Heart left ventricle (tissue), 16 donors: ENCODE measurements around the gene BCR. TPM values are rescaled to one million over a fixed set of nuclear protein-coding genes. Genes with fewer than 3 reads are reported as not detected.

Source experiments
- ATAC-seq, 4 donors: fragments of 200-7000 bp; cut with Tn5 transposase; one replicate each; pipeline ENCODE4 v1.9.1; 2020 to 2022; ENCODE audit warnings: moderate library complexity in 4 of 4, mild to moderate bottlenecking in 3 of 4, moderate number of reproducible peaks in 1 of 4
- DNase-seq, 5 donors: peaks; one replicate each; pipeline ENCODE4 v3.0.0-alpha.2; 2020
- H3K27ac ChIP-seq, 12 donors: fragments of 200-600 bp; sonication (generic) in 4 of 12; one replicate each; pipeline versions ENCODE4 v1.5.0 to v1.8.0; 2016 to 2022; ENCODE audit warnings: mild to moderate bottlenecking in 2 of 12
- H3K27me3 ChIP-seq, 9 donors: fragments of 200-600 bp; sonication (generic) in 2 of 9; one replicate each; pipeline versions ENCODE4 v1.5.1 to v1.8.0; 2016 to 2022; ENCODE audit warnings: mild to moderate bottlenecking in 3 of 9
- H3K36me3 ChIP-seq, 9 donors: fragments of 200-600 bp; sonication (generic) in 2 of 9; one replicate each; pipeline versions ENCODE4 v1.5.0 to v1.8.0; 2018 to 2022; ENCODE audit warnings: mild to moderate bottlenecking in 2 of 9
- H3K4me1 ChIP-seq, 12 donors: fragments of 200-600 bp; sonication (generic) in 4 of 12; one replicate each; pipeline versions ENCODE4 v1.5.0 to v1.8.0; 2016 to 2022; ENCODE audit warnings: mild to moderate bottlenecking in 3 of 12
- H3K4me3 ChIP-seq, 12 donors: fragments of 200-600 bp; sonication (generic) in 4 of 12; one replicate each; pipeline versions ENCODE4 v1.5.0 to v1.8.0; 2017 to 2022; ENCODE audit warnings: mild to moderate bottlenecking in 9 of 12, moderate library complexity in 4 of 12
- H3K9me3 ChIP-seq, 12 donors: fragments of 200-600 bp; sonication (generic) in 4 of 12; one replicate each; pipeline versions ENCODE4 v1.5.0 to v1.8.0; 2016 to 2022; ENCODE audit warnings: mild to moderate bottlenecking in 1 of 12
- CTCF ChIP-seq, 12 donors: fragments of 200-600 bp; sonication (generic) in 4 of 12; IDR thresholded peaks; one replicate each; pipeline versions ENCODE4 v1.5.0 to v1.8.0; 2018 to 2022; ENCODE audit warnings: antibody characterized with exemption in 12 of 12, mild to moderate bottlenecking in 5 of 12
- POLR2A ChIP-seq, 2 donors: fragments of 450-650 bp; IDR thresholded peaks; one replicate each; pipeline ENCODE4 v1.6.1; 2017; ENCODE audit warnings: antibody characterized with exemption in 2 of 2, mild to moderate bottlenecking in 2 of 2, moderate library complexity in 2 of 2
- WGBS, 4 donors: extraction: QIAGEN DNeasy Blood & Tissue Kit in 2 of 4; methylation state at CpG; one replicate each; pipeline versions ENCODE4 v1.1.5 to v1.1.7; 2013 to 2018; 5-methylcytosine and 5-hydroxymethylcytosine counted together
- intact Hi-C, 10 donors: fragments of 100-400 bp; cut with DNase I; formaldehyde crosslinking; loops; one replicate each; pipeline versions ENCODE4 v1.11.1 to v1.14.2; 2022
- polyA plus RNA-seq, 2 donors: library from polyadenylated mRNA; stranded (reverse); fragments of 200-250 nt; gene quantifications; one replicate each; pipeline ENCODE4 v1.2.3, GENCODE V29; 2013
- total RNA-seq, 9 donors: library from RNA; depleted of rRNA in 2 of 9; stranded (reverse); fragments of >200 nt in 2 of 9; fragmentation: NEBNext Ultra II Directional in 3 of 9; extraction: Animal tissue kit (Norgen Biotek cat#: 25700) in 3 of 9; gene quantifications; one replicate each; pipeline versions ENCODE4 v1.1.0 to v1.2.4, GENCODE V29; 2016 to 2023
- donor health status: ischemic (EF 13 %, LVEDD 7.1; RV severe dilation, severe dysfunction).
- donor health status: healthy with polysubstance abuse.
- donor health status: DM: no; HTN: yes; CAD: no.
- donor health status: DM: no; HTN: no; CAD: no.
- donor health status: ischemic (EF 25% LVEDD 6.9; RV normal size, moderate dysfunction).
- donor health status: ischemic (EF 25% LVEDD 5.7; RV mildly dilated, moderate dysfunction).
- donor health status: healthy.
- donor health status: DM: yes; HTN: yes; CAD: no.
- donor health status: ischemic (EF 35%, LVEDD 5.7; RV mildly dilated, moderate dysfunction).
- donor health status: nonischemic (EF 11% LVEDD 7.7; RV severe dilation, severe dysfunction).
- donor health status: DM: yes; HTN: yes; CAD: no.
- donor health status: PGD.
- donor health status: ischemic (EF 29% LVEDD 5.4; RV normal size, mild dysfunction).
- donor health status: nonischemic (EF 23%, LVEDD 6.1; RV moderate dilation, normal function).

Gene BCR
- total and polyA plus RNA-seq, 11 donors, result 12.6 to 51.1 (median 28.7) TPM

GRCh38 chr22:23184100-23184763, 3.9 kb downstream of the BCR start:
- intact Hi-C loops, result loop anchor here in 9 of 10 donors (5.0 kb wide), 5 partner anchors 33 to 53 kb away; no protein-coding TSS in a partner anchor
- Histone ChIP-seq H3K4me3 (peak overlapping the region in 7 of 12 donors; percentile 58 to 90 (median 75)), H3K27me3 (no peaks in the 10 kb centered on the region), H3K27ac (peak overlapping the region in 1 of 12 donors; percentile 12), H3K4me1 (peaks cover 11 to 64% (median 43%) of the 10 kb centered on the region in 12 donors), H3K36me3 (peaks cover 0 to 8% (median 0%) of the 10 kb centered on the region in 9 donors), H3K9me3 (no peaks in the 10 kb centered on the region)
- TF ChIP-seq CTCF (IDR thresholded peaks at IDR 0.05), result no peak
- TF ChIP-seq POLR2A (IDR thresholded peaks at IDR 0.05), result no peak
- ATAC-seq (no peak), DNase-seq (peak in 1 of 5 donors; percentile 4)
- 76 to 88% (median 82%) methylated on average over 3 of the region's 3 CpGs for WGBS, 4 donors

GRCh38 chr22:23184764-23185113, 4.4 kb downstream of the BCR start:
- 64 to 80% (median 74%) methylated on average over 4 to 5 of the region's 5 CpGs for WGBS, 4 donors
- H3K4me3 ChIP-seq, result no peak overlapping the region

GRCh38 chr22:23187211-23187610, 6.9 kb downstream of the BCR start:
- peaks cover 0 to 64% (median 29%) of the 10 kb centered on the region in 12 donors for H3K4me1 ChIP-seq
- no peak overlapping the region for H3K27ac ChIP-seq
- H3K27me3 ChIP-seq, result no peaks in the 10 kb centered on the region
- H3K9me3 ChIP-seq, result no peaks in the 10 kb centered on the region
- 55 to 66% (median 61%) methylated on average over 4 of the region's 4 CpGs for WGBS, 4 donors
- H3K4me3 ChIP-seq, result no peak overlapping the region
- H3K36me3 ChIP-seq, result peaks cover 0 to 18% (median 0%) of the 10 kb centered on the region in 9 donors
- no peak for TF ChIP-seq CTCF (IDR thresholded peaks at IDR 0.05)
- no peak for TF ChIP-seq POLR2A (IDR thresholded peaks at IDR 0.05)
- no peak for ATAC-seq
- no peak for DNase-seq
- intact Hi-C loops, result loop anchor here in 1 of 10 donors (5.0 kb wide), 1 partner anchor 75 kb away; no protein-coding TSS in a partner anchor

More at GRCh38 chr22:23184764-23185113, 4.4 kb downstream of the BCR start:
- DNase-seq (peak in 1 of 5 donors; percentile 24), ATAC-seq (no peak)
- intact Hi-C loops, result loop anchor here in 9 of 10 donors (5.0 kb wide), 6 partner anchors 33 to 78 kb away; no protein-coding TSS in a partner anchor
- Histone ChIP-seq H3K9me3 (no peaks in the 10 kb centered on the region), H3K4me1 (peaks cover 9 to 61% (median 38%) of the 10 kb centered on the region in 12 donors), H3K27ac (peak overlapping the region in 1 of 12 donors; percentile 70), H3K36me3 (peaks cover 0 to 8% (median 0%) of the 10 kb centered on the region in 9 donors), H3K27me3 (no peaks in the 10 kb centered on the region)
- TF ChIP-seq CTCF (IDR thresholded peaks at IDR 0.05) (no peak), POLR2A (IDR thresholded peaks at IDR 0.05) (no peak)

- DNase-seq, result peak in 1 of 5 donors; percentile 10
- Histone ChIP-seq H3K4me1 (peaks cover 0 to 64% (median 23%) of the 10 kb centered on the region in 12 donors), H3K9me3 (no peaks in the 10 kb centered on the region), H3K27ac (no peak overlapping the region), H3K4me3 (no peak overlapping the region), H3K27me3 (no peaks in the 10 kb centered on the region), H3K36me3 (peaks cover 0 to 20% (median 0%) of the 10 kb centered on the region in 9 donors)
- ATAC-seq, result no peak
- intact Hi-C loops, result loop anchor here in 1 of 10 donors (5.0 kb wide), 1 partner anchor 74 kb away; no protein-coding TSS in a partner anchor
- TF ChIP-seq CTCF (IDR thresholded peaks at IDR 0.05) (no peak), POLR2A (IDR thresholded peaks at IDR 0.05) (no peak)
- WGBS, 4 donors, result 78 to 79% (median 79%) methylated on average over 7 of the region's 7 CpGs
Measured at GRCh38 chr22:23187871-23188700, 7.8 kb downstream of the BCR start.
